NCI-H82 (cell line): ENCODE data around the gene COL6A3.
"Not testable (repeated sequence)": the region's sequence is repeated elsewhere in the genome, so short reads cannot be mapped to it uniquely, and the experiment has no call there.

Experiments
- DNase-seq: peaks from one replicate; lab custom pipeline; 2025; lab: John Stamatoyannopoulos, UW

The COL6A3 gene

GRCh38 chr2:237316339-237316738 lies 97.6 kb downstream of the COL6A3 start:
- no peak for DNase-seq

DNA sequence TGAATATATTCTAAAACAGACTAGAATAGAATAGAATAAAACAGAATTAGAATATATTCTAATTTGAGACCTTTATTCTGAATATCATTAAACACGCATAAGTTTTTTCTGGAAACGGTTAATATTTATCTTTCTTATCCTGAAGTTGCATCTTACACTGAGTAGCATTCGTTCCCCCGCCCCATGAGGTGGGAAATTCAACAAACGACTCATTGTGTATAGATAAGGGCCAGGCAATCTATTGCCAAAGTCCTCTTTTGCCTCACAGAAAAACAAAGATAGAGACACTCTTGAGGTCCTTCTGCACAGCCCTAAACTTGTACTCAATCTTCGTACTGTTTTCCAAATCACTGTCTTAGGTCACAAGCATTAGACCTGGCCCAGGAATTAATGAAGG lies 98.1 kb downstream of the COL6A3 start:
- DNase-seq: no peak

- no peak for DNase-seq
Observed at GRCh38 chr2:237315170-237315828, 98.7 kb downstream of the COL6A3 start.

GRCh38 chr2:237314681-237315080 lies 99.3 kb downstream of the COL6A3 start:
- DNase-seq: no peak

GRCh38 chr2:237314198-237314597 lies 99.8 kb downstream of the COL6A3 start:
- DNase-seq: no peak

DNA sequence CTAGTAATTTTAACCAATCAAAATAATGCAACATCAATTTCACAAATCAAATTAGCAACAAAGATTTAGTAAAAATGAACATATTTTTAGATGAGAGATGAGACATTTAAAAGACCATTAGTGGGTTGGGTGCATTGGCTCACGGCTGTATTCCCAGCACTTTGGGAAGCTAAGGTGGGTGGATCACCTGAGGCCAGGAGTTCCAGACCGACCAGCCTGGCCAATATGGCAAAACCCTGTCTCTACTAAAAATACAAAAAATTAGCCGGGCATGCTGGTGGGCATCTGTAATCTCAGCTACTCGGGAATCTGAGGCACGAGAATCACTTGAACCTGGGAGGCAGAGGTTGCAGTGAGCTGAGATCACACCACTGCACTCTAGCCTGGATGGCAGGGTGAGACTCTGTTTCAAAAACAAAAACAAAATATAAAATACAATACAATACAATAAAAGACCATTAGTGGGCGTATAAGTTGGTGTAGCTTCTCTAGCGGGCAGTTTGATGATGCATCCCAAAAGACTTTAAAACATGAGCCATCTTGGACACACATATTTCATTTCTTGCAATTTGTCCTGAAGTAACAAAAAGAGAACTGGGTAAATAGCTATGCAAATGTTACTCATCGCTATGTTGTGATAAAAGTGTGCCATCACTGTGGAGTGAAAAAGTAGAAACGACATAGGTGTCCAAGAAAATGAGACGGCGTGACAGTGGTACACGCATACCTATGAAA lies 101.8 kb downstream of the COL6A3 start:
- no peak for DNase-seq

DNA sequence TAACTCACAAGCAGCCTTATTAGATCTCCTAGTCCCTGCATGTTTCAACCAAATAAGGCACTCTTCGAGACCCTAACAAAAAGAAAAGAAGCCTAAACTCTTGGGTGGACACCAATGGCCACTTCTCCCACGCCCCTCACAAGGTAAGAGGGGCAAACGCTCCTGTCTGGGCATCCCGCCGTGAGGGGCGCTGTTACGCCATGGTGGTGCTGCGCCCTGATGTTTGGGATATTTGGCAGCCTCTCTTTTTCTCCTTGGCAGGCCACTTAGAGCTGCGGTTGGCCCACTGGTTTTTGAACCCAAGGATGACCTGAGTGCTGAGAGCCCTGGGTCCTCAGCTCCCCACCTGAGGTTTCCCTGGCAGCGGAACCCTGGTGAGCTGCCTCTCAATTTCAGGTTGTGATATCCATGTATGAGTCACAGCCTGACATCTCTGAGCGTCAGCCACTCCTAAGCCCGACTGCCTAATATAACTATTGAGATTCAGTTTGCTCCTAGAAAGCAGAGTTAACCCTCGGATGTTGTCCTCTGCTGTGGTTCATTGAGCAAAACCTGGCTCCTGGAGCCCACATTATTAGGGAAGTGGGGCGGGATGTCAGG lies 103.3 kb downstream of the COL6A3 start:
- no peak for DNase-seq

GRCh38 chr2:237309416-237309815 lies 104.5 kb downstream of the COL6A3 start:
- DNase-seq: no peak

GRCh38 chr2:237309011-237309410 lies 105.0 kb downstream of the COL6A3 start:
- no peak for DNase-seq

- no peak for DNase-seq
Observed at GRCh38 chr2:237307474-237307873, 106.5 kb downstream of the COL6A3 start.

DNA sequence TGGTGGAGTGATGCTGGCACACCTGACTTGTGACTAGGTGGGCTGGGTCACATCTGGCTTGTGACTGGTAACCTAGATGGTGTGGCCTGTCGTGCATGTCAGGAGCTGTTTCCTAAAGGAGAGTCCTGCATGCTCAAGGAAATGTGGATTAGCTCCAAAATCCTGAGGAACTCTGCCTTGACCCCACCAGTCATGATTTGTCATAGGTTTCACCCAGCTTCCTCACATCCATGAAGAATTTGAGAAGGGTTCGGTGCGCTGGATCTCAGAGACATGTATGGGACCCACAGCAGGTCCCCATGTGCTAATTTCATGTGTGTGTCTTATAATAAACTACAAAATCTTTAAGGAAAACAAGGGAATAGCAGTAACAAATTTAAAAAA lies 107.2 kb downstream of the COL6A3 start:
- no peak for DNase-seq

GRCh38 chr2:237306083-237306786 lies 107.7 kb downstream of the COL6A3 start:
- DNase-seq: no peak

GRCh38 chr2:237305579-237305978 lies 108.4 kb downstream of the COL6A3 start:
- no peak for DNase-seq

DNA sequence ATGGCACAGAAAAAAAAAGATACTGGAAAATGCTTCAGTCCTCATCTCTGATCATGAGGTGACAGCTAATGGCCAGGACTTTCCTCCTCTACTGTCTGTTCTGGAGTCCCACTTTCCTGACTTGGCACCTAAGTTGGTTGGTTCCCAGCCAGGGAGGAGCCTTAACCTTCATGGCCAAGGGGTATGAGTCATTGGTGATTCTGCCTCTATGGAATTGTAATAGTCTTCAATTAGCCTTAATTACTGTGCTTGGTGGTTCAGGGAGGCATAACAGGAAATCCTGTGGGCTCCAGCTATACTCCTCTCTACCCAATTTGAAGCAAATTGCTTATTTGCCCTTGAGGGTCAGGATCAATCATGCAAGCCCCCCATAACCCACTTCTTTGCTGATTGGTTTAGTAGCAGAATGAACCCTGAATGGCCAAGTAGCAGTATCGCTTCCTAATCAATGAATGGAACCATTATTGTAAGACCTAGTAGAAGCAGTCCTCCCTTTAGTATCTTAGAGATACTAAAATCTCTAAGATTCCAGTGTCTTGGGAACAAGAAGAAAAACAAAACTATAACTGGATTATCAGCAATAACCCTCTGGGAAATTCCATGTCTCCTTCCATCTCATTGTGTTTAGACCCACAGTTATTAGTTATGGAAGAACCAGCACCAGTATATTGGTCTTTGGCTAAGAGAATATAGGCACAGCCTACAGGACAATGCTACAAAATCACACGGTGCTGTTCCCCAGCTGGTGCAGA lies 109.0 kb downstream of the COL6A3 start:
- no peak for DNase-seq

DNA sequence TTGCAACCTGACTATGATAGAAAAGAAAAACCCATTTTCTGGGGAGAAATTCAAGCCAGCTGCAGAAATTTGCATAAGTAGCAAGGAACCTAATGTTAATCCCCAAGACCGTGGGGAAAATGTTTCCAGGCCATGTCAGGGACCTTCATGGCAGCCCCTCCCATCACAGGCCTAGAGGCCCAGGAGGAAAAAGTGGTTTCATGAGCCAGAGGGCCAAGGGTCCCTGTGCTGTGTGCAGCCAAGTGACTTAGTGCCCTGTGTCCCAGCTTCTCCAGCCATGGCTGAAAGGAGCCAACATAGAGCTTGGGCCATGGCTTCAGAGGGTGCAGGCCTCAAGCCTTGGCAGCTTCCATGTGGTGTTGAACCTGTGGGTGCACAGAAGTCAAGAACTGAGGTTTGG lies 110.7 kb downstream of the COL6A3 start:
- DNase-seq: not testable (repeated sequence)

DNA sequence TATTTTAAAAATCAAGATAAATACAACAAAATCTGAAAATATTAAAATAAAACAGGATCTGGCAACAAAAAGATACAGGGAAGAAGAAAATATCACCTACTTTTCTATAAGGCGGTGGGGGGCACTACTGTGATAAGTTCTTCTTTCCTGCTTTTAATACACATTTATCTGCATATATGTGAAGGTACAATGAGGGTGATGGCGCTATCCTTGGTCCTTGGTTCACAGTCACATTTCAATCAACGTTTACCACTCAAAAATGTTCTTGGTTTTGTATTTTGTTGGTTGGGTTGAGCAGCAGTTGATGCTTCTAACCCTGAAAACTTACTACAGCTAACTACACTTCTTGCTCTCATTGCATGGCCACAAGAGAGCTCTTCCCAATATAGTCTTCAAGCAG lies 112.4 kb downstream of the COL6A3 start:
- DNase-seq: no peak

GRCh38 chr2:237300739-237301138 lies 113.2 kb downstream of the COL6A3 start:
- no peak for DNase-seq

GRCh38 chr2:237299906-237300305 lies 114.1 kb downstream of the COL6A3 start:
- peak; percentile 37 for DNase-seq

DNA sequence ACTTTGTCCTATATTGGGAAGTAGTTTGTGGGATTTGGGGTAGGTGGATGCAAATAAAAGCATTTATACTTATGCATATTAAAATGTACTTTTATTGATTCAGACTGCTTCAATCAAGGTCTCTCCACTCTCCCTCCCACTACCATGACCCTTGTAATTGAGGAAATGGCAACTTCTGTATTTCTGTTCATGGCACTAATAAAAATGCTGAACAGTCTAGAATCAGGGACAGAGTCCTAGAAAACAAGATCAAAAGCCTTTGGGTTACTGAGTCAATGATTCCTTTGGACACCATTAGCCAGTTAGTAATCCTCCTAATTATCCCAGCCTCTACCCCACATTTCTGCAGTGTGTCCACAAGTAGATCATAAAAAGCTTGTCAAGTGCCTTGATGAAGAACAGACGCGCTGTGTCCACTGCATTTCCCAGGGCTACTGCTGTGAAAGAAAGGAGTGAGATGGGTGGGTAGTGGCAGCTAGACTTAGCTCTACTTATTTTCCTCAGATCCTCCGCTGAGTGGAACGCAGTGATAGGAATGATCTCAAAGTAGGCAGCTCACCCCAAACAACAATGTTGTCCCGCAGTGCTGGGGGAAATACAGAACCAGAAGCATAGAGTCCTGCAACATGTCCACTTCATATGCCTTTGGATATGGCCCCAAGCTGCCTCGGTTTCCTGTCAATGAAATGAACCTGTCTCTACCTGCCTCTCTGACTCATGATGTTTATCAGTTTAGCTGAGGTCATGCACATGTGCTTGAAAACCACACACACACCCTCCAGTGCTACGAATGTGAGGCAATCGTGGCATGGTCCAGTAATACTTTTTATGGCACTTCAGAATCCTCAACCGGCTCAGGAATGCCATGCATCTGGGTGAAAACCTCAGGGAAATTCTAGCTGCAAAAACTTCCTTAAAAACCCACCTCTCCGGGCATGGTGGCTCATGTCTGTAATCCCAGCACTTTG lies 115.5 kb downstream of the COL6A3 start:
- DNase-seq: no peak

DNA sequence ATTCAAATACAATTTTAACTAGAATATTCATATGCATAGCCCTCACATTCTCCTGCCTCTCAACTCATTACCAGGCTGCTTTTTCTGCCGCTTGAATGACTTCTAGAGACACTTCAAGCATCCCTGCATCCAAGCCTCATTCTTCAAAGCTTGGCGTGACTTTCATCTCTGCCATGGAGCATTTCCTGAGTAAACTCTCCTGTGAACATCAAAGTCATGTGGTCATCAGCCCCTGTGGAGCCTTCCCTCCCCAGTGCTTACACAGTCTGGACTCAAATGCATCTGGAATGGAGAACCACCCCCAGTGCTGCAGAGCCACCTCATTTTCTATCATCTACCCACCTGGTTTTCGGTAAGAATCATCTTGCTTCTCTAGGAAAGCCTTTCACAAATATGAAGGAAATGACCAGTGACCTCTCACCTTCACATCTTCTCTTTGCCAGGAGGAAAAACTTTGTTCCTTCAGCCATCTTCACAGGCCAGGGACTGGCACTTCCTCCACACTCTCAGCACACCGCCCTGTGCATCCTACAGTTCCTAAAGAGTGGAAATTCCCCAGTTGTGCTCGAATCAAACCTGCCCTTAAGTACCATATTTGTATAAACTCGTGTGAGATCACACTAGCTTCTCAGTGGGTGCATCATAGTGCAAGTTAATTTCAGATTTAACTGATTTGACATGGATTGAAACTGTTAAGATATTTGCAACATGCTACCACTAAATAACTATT lies 116.4 kb downstream of the COL6A3 start:
- no peak for DNase-seq
